Activated T-helper 2 cell treated with anti-CD3 and anti-CD28 coated beads, Interferon-gamma antibody, Interleukin-2, Interleukin-4, amounts not matched to agents 10 μg/mL and 5 μg/mL and 100 μg/mL, durations not matched to agents 14 hours and 24 hours and 36 hours (primary cell): ENCODE data around the gene CTF1. TPM values are rescaled to one million over a fixed set of nuclear protein-coding genes. Genes with fewer than 3 reads are reported as not detected.
A peak's percentile ranks its signal among the peaks of the same experiment; 100 is the strongest.
"Not testable (repeated sequence)": the region's sequence is repeated elsewhere in the genome, so short reads cannot be mapped to it uniquely, and the experiment has no call there.

Experiments used
- DNase-seq: peaks from one replicate; pipeline ENCODE4 v3.0.0; 2021; ENCODE audit warnings: low spot score
- H3K27ac Mint-ChIP-seq: one replicate; pipeline ENCODE4 v1.8.0; 2021; ENCODE audit warnings: mixed read lengths
- H3K27me3 Mint-ChIP-seq: one replicate; pipeline ENCODE4 v1.8.0; 2021; ENCODE audit warnings: low read depth, mixed read lengths
- H3K36me3 Mint-ChIP-seq: one replicate; pipeline ENCODE4 v1.8.0; 2021; ENCODE audit warnings: low read depth, mixed read lengths
- H3K4me1 Mint-ChIP-seq: one replicate; pipeline ENCODE4 v1.8.0; 2021; ENCODE audit warnings: low read depth, mixed read lengths
- H3K4me3 Mint-ChIP-seq: one replicate; pipeline ENCODE4 v1.8.0; 2021; ENCODE audit warnings: low read depth, mild to moderate bottlenecking, moderate library complexity, mixed read lengths
- H3K9me3 Mint-ChIP-seq: one replicate; pipeline ENCODE4 v1.8.0; 2021; ENCODE audit warnings: mixed read lengths
- intact Hi-C: fragments of 100-400 bp; cut with micrococcal nuclease; formaldehyde crosslinking; loops from one replicate; pipeline ENCODE4 v1.15.1; 2023
- total RNA-seq: library from RNA; stranded (reverse); gene quantifications from 2 replicates; pipeline ENCODE4 v1.2.3, GENCODE V29; 2022

The CTF1 gene
- total RNA-seq, 1 donor from 2014 or later = 0.21 TPM

DNA sequence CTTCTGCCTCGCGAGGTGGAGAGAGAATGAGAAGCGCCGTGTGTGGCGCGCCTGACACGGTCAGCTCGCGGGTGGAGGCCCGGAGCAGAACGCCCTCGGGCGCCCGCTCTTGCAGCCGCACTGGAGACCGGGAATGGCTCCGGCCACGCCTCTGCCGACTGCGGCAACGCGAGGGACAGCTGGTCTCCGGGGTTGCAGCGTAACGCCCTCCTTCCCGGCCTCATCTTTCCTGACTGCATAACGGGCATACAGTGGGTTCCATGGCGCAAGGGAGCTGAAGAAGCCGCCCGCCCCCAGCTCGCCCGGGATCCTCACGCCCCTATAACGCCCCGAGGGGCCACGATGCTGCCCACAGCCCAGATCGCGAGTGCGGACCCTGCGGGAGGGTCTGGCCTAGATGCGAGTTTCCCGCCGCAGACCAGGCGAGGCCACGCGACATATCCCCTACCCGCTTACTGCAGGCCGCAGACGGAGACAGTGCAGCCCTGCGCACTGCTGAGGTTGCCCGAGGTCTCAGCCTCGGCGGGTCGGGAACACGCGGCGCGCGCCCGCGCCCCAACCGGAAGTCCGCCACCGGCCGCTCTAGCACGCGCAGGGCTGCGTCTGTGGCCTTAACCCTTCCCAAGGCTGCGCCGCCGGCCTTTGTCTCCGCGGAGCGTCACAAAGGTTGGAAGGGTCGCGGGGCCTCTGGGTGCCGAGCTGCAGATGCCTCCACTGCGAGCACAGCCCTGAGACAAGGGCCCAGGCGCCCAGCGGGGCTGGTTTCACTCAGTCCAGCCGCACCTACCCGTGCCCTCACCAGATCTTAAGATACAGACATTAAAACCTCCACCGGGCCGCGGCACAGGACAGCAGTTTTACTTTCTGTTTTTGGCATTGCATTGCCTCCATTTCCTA is 21.3 kb upstream of the CTF1 start:
- Mint-ChIP-seq H3K9me3 (no peaks in the 10 kb centered on the region), H3K27me3 (no peaks in the 10 kb centered on the region), H3K36me3 (peaks cover 28% of the 10 kb centered on the region), H3K4me3 (peak overlapping the region; percentile 96), H3K4me1 (peaks cover 24% of the 10 kb centered on the region), H3K27ac (peak overlapping the region; percentile 86)
- intact Hi-C loops = loop anchor here (1.0 to 2.0 kb wide), 4 partner anchors 19 to 127 kb away; partner anchors contain the start of genes BCL7C and PHKG2
- peak; percentile 83 for DNase-seq

DNA sequence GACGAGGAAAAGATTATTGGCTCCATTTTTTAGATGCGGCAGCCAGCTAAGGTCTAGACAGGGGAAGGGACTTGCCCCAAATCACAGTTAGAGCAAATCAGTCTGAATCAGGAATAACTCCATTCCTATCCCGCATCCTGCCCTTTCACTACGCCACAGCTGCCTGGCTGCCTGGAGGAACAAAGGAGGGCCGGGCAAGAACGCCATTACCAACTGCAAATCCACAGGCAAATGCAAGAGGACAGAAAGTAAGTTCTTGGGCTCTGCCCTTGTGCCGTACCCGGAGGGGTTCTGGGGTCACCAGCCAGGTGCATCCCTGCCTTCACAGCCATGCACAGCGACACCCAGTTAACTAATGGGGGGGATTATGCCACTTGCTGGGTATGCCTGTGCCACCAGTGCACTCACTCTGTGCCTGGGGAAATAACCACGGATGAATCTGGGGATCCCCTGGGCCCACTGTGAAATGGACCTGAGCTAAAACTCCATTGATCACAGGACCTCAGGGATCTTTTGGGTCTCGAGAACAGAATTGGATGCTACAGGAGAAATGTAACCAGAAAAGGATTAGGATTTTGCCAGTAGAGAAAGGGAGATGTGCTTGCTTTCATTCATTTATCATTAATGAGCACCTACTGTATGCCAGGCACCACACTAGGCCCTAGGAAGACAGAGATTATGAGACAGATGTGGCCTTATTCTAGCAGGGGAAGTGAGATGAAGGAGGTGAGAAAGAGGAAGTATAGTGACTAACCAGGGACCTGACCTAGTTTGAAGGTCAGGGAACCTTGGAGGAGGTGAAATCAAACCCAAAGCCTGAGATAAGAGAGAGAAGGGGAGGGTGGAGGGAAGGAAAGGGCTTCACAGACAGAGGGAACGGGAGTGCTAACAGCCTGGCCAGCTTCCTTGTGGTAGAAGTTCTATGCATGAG is 20.3 kb upstream of the CTF1 start:
- H3K27me3 Mint-ChIP-seq = no peaks in the 10 kb centered on the region
- no peaks in the 10 kb centered on the region for H3K9me3 Mint-ChIP-seq
- peak overlapping the region; percentile 86 for H3K27ac Mint-ChIP-seq
- H3K4me3 Mint-ChIP-seq = peak overlapping the region; percentile 96
- H3K4me1 Mint-ChIP-seq = peaks cover 24% of the 10 kb centered on the region
- peaks cover 31% of the 10 kb centered on the region for H3K36me3 Mint-ChIP-seq
- intact Hi-C loops = loop anchor here (1.0 to 2.0 kb wide), 5 partner anchors 18 to 177 kb away; partner anchors contain the start of genes BCL7C, PHKG2 and SRCAP
- no peak for DNase-seq

DNA sequence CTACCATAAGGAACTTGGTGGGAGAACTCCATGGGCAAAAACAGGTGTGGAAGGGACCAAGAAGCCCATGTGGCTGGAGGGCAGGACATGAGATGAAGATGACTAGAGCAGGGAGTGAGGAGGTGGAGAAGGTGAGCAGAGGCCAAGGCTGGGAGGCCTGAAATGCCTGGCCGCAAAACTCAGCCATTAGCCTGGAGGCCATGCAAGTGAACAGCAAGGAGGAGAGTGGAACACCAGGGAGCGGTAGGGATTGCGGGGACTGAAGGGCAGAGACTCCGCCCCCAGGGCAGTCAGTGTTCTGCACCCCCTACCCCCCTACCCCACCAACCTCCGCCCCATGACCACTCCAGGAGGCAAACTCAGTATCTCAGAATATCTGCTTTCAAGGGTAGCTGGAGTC is 19.5 kb upstream of the CTF1 start:
- Mint-ChIP-seq H3K36me3 (peaks cover 31% of the 10 kb centered on the region), H3K27ac (peak overlapping the region; percentile 86), H3K9me3 (no peaks in the 10 kb centered on the region), H3K4me1 (peaks cover 24% of the 10 kb centered on the region), H3K27me3 (no peaks in the 10 kb centered on the region), H3K4me3 (peak overlapping the region; percentile 96)
- intact Hi-C loops = loop anchor here (2.0 kb wide), 1 partner anchor 178 kb away; the partner anchor contains the start of gene SRCAP
- DNase-seq = no peak

DNA sequence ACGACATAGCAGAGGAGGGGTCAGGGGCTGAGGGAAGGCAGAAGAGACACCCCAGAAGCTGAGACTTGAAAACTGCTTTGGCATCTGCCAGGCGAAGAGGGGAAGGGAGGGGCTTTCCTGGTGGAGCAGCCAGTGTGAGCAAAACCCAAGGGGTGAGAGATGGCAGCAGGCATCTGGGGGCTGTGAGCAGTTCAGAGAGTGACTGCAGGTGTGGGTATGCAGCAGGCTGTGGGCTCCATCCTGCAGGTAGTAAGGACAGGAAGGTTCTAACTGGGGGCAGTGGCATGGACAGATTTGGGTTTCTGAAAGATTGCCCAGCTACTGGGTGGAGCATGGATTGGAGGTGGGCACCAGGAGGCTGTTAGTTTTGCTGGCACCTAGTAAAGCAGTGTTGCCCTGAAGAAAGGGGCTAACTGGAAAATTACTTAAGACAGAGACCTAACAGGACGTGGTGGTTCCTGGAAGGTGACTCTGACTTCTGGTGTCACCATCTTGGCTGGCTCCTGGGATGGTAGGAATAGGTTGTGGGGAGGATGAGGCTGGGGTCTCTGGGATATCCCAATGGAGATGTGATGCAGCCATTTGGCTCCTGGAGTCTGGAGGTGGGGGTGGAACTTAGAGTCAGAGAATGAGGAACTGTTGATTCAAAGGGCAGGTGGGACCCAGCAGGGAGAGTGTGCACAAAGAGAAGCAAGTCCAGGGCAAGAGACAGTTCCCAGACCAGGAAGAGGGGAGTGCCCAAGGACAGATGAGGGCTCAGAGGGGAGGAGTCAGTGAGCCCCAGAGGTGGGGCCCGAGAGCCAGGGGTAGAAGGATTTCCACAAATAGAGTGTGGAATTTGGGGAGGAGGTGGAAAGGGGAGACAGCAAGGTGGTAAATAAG is 13.7 kb upstream of the CTF1 start:
- H3K36me3 Mint-ChIP-seq = peaks cover 37% of the 10 kb centered on the region
- intact Hi-C loops = no loop called here
- no peak overlapping the region for H3K4me3 Mint-ChIP-seq
- no peaks in the 10 kb centered on the region for H3K9me3 Mint-ChIP-seq
- no peaks in the 10 kb centered on the region for H3K27me3 Mint-ChIP-seq
- no peak for DNase-seq
- H3K4me1 Mint-ChIP-seq = peaks cover 14% of the 10 kb centered on the region
- peak overlapping the region; percentile 67 for H3K27ac Mint-ChIP-seq

DNA sequence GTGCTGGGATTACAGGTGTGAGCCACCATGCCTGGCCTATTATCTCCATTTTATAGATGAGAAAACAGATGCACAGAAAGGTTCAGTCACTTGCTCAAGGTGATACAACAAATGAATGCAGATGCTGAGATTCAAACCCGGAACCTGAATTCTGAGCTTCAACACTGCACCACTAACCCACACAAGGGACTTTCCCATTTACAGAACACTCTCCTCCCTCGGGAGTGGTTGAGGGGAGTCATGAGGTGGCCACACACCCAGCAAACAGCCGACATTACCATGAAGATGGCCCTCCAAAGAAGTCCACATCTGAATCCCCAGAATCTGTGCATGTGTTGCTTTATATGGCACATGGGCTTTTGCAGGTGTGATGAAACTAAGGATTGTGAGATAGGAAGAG is 11.7 kb upstream of the CTF1 start:
- Mint-ChIP-seq H3K4me1 (peaks cover 17% of the 10 kb centered on the region), H3K36me3 (peaks cover 39% of the 10 kb centered on the region), H3K27ac (peak overlapping the region; percentile 21), H3K4me3 (no peak overlapping the region), H3K27me3 (no peaks in the 10 kb centered on the region), H3K9me3 (no peaks in the 10 kb centered on the region)
- DNase-seq = no peak
- intact Hi-C loops = no loop called here

DNA sequence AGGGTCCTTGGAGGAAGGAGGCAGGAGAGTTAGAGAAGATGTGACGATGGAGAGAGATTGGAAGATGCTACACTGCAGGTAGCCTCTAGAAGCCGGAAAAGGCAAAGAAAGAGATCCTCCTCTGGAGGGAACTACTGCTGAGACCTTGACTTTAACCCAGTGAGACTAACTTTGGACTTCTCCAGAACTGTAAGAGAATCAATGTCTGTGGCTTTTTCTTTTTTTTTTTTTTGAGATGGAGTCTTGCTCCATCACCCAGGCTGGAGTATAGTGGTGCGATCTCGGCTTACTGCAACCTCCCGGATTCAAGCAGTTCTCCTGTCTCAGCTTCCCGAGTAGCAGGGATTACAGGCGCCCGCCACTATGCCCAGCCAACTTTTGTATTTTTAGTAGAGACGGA is 11.2 kb upstream of the CTF1 start:
- Mint-ChIP-seq H3K27me3 (no peaks in the 10 kb centered on the region), H3K9me3 (no peaks in the 10 kb centered on the region), H3K4me3 (no peak overlapping the region), H3K36me3 (peaks cover 43% of the 10 kb centered on the region), H3K4me1 (peaks cover 17% of the 10 kb centered on the region), H3K27ac (peak overlapping the region; percentile 21)
- intact Hi-C loops = no loop called here
- no peak for DNase-seq

DNA sequence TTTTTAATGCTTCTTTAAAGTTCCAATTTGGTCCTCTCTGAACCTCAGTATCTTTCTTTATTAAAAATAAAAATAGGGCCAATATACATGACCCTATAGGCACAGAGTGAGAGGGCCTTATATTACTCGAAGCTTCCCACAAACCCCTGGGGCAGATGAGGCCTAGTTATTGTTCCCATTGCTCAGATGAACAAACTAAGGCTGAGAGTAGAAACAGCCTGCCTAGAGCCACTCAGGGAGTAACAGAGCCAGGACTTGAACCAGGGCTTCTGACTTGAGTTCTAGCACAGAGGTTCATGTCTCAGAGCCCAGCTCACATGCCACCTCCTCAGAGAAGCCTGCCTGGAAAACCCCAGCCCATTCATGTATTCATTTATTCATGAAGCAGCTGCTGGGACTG is 10.3 kb upstream of the CTF1 start:
- Mint-ChIP-seq H3K27me3 (no peaks in the 10 kb centered on the region), H3K9me3 (no peaks in the 10 kb centered on the region), H3K36me3 (peaks cover 41% of the 10 kb centered on the region), H3K4me1 (peaks cover 17% of the 10 kb centered on the region), H3K4me3 (no peak overlapping the region), H3K27ac (peak overlapping the region; percentile 46)
- no peak for DNase-seq
- intact Hi-C loops = no loop called here

DNA sequence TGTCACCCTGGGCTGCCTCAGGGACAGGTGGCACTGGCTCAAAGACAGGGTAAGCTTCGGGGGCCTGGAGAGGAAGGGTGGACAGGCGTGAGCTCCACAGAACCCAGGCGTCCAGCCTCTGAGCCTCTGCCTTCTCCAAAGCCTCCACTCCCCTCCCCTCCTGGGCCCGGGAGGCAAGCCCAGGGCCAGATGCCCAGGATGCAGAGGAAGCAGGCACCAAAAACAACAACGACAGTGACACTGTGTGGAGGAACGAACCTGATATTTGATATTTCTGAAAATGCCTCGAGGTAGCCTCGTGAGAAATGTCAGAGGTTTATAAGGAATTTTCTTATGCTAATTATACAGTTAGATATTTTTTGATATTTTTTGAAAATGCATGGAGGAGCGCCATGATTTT is 8.5 kb upstream of the CTF1 start:
- intact Hi-C loops = no loop called here
- peaks cover 13% of the 10 kb centered on the region for H3K4me1 Mint-ChIP-seq
- no peak overlapping the region for H3K27ac Mint-ChIP-seq
- no peak overlapping the region for H3K4me3 Mint-ChIP-seq
- H3K27me3 Mint-ChIP-seq = no peaks in the 10 kb centered on the region
- peaks cover 35% of the 10 kb centered on the region for H3K36me3 Mint-ChIP-seq
- no peak for DNase-seq
- H3K9me3 Mint-ChIP-seq = no peaks in the 10 kb centered on the region

DNA sequence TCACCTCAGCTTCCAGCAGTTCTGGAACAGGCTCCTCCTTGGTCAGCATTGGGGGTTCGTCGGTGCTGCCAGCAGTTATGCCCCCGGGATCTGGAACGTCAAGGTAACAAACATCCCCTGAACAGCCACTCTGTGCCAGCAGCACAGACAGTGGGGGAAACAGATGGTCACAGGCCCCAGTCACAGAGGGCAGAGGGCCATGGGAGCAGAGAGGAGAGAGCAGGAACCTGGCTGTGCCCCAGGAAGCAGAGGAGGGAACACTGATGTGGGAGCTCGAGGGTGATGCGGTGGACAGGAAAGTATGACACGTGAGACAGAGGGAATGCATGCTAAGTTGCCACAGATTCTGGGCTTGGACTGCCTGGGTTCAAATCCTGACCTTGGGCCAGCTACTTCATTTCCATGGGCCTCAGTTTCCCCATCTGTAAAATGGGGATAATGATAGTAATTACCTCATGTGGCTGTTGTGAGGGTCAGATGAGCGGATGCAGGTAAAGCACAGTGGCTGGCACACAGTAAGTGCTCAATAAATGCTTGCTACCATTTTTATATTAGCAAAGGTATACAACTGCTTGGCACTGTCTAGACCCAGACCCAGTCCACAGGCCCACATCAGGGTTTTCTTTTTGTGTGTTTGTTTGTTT is 7.4 kb upstream of the CTF1 start:
- peaks cover 15% of the 10 kb centered on the region for H3K4me1 Mint-ChIP-seq
- H3K9me3 Mint-ChIP-seq = no peaks in the 10 kb centered on the region
- H3K27me3 Mint-ChIP-seq = no peaks in the 10 kb centered on the region
- DNase-seq = no peak
- H3K4me3 Mint-ChIP-seq = no peak overlapping the region
- intact Hi-C loops = no loop called here
- no peak overlapping the region for H3K27ac Mint-ChIP-seq
- peaks cover 33% of the 10 kb centered on the region for H3K36me3 Mint-ChIP-seq

DNA sequence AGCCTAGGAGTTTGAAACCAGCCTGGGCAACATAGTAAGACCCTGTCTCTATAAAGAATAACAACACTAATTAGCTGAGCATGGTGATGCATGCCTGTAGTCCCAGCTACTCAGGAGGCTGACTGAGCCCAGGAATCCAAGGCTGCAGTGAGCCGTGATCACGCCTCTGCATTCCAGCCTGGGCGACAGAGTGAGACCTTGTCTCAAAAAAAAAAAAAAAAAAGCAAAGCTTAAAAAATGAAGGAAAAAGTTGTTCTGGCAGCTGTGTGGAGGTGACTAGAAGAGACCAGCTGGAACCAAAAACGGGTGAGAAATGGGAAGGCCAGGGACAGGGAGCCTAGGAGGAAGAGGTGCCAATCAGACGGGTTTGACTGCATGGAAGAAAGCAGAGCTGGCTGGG is 6.7 kb upstream of the CTF1 start:
- Mint-ChIP-seq H3K4me1 (peaks cover 21% of the 10 kb centered on the region), H3K4me3 (no peak overlapping the region), H3K27ac (no peak overlapping the region), H3K27me3 (no peaks in the 10 kb centered on the region), H3K9me3 (no peaks in the 10 kb centered on the region), H3K36me3 (peaks cover 32% of the 10 kb centered on the region)
- DNase-seq = no peak
- intact Hi-C loops = no loop called here

DNA sequence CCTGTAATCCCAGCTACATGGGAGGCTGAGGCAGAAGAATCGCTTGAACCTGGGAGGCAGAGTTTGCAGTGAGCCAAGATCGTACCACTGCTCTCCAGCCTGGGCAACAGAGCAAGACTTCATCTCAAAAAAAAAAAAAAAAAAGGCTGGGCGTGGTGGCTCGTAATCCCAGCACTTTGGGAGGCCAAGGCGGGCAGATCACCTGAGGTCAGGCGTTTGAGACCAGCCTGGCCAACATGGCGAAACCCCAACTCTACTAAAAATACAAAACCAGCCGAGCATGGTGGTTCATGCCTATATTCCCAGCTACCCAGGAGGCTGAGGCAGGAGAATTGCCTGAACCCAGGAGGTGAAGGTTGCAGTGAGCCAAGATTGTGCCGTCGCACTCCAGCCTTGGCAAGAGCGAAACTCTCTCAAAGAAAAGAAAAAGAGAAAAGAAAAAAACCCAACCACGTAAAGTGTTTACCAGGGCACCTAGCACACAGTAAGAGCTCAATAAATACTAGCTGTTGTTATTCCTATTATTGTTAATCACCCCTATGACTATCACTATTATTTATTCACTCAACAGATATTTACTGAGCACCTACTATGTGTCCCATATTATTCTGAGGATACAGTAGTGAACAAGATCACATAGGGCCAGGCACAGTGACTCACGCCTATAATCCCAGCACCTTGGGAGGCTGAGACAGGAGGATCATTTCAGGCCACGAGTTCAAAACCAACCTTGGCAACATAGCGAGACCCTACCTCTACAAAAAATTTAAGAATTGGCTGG is 5.2 kb upstream of the CTF1 start:
- H3K27ac Mint-ChIP-seq, DNase-seq, H3K27me3 Mint-ChIP-seq, H3K9me3 Mint-ChIP-seq, intact Hi-C loops: not testable (repeated sequence)
- Mint-ChIP-seq H3K4me1 (peaks cover 23% of the 10 kb centered on the region), H3K36me3 (peaks cover 25% of the 10 kb centered on the region), H3K4me3 (peak overlapping the region; percentile 26)
